Retina (tissue), 1 donor: Measurements from ENCODE around the gene HCK.

Experiments used
- DNase-seq: peaks from one replicate; pipeline ENCODE4 v3.0.0-alpha.2; 2016

Gene HCK

DNA sequence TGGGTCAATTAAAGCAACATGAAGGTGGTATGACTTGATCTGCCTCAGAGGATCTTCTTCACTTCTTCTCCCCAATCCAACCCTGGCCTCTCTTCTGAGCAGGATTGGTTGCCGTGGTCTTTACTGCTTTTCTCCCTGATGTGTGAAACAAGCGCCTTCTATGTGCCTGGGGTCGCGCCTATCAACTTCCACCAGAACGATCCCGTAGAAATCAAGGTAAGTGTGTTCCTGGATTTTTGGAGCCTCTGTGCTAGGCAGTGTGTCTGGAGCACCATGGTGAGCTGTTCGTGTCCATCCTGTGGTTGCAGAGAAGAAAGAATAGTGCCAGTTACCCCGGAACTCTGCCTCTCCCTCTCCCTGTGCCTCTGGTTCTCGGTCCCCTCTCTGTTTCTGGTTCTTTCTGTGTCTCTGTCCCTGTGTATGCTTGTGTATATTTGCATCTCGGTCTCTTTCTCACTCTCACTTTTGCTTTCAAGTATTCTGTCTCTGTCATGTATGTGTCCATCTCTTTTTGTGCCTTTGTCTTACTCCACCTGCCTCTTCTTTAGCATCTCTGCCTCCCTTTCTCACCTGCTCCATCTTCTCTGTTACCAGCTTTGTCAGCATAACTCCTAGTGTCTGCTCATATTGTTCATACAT, 81.0 kb downstream of the HCK start:
- no peak for DNase-seq

GRCh38 chr20:32134026-32134425, 82.0 kb downstream of the HCK start:
- no peak for DNase-seq

DNA sequence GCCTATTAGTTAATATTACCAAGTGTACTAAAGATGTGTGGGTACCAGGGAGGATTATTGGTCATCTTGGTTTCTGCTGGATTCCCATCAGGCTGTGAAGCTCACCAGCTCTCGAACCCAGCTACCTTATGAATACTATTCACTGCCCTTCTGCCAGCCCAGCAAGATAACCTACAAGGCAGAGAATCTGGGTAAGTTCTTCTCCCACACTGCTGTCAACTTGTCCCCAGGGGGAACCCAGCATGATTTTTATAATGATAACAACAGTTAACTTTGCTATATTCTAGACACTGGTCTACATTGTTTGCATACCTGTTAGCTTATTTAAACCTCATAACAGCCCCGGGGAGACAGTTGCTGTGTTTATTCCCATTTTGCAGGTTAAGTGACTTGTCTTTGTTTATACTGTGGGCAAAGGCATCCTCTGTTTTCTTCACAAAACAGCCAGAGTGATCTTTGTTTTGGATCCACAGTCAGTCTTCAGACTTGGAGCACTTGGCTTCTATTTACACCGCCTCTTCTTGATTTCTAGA, 84.0 kb downstream of the HCK start:
- no peak for DNase-seq

GRCh38 chr20:32138921-32139320, 86.9 kb downstream of the HCK start:
- no peak for DNase-seq

GRCh38 chr20:32139947-32140346, 87.9 kb downstream of the HCK start:
- DNase-seq = no peak

DNA sequence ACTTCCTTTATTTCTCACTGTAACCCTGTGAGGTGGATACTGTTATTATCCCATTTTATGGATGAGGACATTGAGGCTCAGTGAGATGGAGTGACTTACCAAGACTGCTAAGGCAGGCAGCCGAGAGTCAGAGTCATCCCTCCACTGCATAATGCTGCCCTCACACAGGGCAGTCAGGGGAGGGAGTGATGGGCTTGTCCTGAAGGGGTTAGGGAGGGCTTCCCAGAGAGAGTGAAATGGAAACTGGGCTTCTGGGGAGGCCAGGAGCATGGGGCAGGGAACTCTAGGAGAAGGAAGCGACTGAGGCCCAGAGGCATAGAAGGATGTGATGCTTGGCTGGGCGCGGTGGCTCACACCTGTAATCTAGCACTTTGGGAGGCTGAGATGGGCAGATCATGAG, 88.6 kb downstream of the HCK start:
- DNase-seq = no peak

- DNase-seq = no peak
Measured at GRCh38 chr20:32141465-32141980, 89.5 kb downstream of the HCK start.

DNA sequence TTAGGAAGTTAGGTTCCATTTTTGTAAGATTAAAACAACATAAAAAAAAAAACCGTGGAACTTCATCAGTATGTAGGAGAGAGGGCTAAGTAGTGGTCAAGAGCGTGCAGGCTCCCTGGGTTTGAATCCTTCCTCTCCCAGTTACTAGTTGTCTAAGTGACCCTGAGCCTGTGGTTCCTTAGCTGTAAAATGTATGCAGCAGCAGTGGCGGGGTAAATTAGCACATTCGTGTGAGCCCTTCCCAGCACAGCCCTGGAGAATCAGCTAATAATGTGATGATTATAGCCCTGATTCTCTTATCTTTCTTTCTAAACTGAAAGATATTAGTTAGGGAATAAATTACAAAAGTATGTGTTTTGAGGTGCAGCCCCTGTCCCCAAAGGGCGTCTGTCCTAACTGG, 90.0 kb downstream of the HCK start:
- no peak for DNase-seq

- DNase-seq = no peak
Measured at GRCh38 chr20:32142991-32143390, 90.9 kb downstream of the HCK start.

GRCh38 chr20:32144898-32145662, 93.0 kb downstream of the HCK start:
- no peak for DNase-seq

DNA sequence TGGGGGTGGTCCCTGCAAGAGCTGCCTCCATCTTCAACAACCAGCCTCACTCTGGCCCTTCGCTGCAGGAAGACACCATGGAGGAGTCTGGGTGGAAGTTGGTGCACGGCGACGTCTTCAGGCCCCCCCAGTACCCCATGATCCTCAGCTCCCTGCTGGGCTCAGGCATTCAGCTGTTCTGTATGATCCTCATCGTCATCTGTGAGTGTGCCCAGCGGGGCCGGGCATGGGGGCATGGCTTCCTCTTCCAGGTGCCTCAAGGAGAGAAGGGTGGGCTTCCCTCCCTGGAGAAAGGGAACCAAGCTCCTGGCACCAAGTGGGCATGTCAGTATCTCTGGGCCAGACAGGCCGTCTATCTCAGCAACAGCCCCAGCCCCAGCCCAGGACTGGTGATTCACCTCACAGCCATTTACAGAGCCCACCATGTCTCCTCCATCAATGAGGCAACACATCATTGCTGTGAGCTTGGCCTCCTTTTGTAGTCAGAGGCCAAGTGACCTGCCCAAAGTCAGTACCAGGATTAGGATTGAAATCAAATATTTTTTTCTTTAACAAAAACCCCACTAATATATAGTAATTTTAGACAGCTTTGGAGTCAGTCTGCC, 97.6 kb downstream of the HCK start:
- DNase-seq = no peak

DNA sequence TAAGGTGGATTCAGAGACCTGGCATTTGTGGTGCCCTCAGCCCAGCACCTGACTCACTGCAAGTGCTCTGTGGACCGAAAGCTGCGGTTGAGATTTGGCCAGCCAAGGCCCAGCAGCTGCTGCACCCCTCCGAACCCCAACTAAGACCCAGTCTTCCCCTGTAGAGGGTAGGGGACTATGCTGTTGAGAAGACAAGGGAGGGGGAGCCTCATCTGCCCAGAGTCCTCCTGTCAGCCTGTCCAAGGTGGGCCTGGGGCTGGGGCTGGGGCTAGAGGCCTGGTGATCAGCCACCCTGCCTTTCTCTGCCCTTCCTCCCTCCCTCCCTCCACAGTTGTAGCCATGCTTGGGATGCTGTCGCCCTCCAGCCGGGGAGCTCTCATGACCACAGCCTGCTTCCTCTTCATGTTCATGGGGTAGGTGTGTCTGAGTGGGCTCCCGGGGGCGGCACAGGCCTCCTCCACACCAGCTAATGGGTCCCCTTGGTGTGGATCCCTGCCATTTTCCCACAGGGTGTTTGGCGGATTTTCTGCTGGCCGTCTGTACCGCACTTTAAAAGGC, 98.3 kb downstream of the HCK start:
- no peak for DNase-seq
